ENCODE data around the gene IQCK. TPM values are rescaled to one million over a fixed set of nuclear protein-coding genes. Genes with fewer than 3 reads are reported as not detected.
A peak's percentile ranks its signal among the peaks of the same experiment; 100 is the strongest.
"Not testable (repeated sequence)": the region's sequence is repeated elsewhere in the genome, so short reads cannot be mapped to it uniquely, and the experiment has no call there.

Gene IQCK
- total RNA-seq = 7.8 and 10.9 TPM in 2 replicates

GRCh38 chr16:19717741-19718623 is at the start of gene IQCK, which contains the start of gene KNOP1:
TSS of gene IQCK (plus strand) at chr16:19718271. CDS start at chr16:19718307, 36 bp downstream.
TSS of gene KNOP1 (minus strand) at chr16:19718227. CDS start at chr16:19715035, 3,192 bp downstream.
- DNase-seq (ENCODE audit: low read depth in 2 of 2) = peak; percentile 94 to 95

- peak in 1 of 2 donors; percentile 7 for DNase-seq (ENCODE audit: low read depth in 2 of 2)
Measured at GRCh38 chr16:19672378-19672777, 45.7 kb upstream of the IQCK start.

- no peak for DNase-seq (ENCODE audit: low read depth in 2 of 2)
Measured at GRCh38 chr16:19674485-19674884, 43.6 kb upstream of the IQCK start.

GRCh38 chr16:19677402-19677801 is 40.7 kb upstream of the IQCK start:
- no peak for DNase-seq (ENCODE audit: low read depth in 2 of 2)

GRCh38 chr16:19678804-19679203 is 39.3 kb upstream of the IQCK start:
- no peak for DNase-seq (ENCODE audit: low read depth in 2 of 2)

GRCh38 chr16:19679281-19679680 is 38.8 kb upstream of the IQCK start:
- not testable (repeated sequence) for DNase-seq (ENCODE audit: low read depth in 2 of 2)

- DNase-seq (ENCODE audit: low read depth in 2 of 2) = peak in 1 of 2 donors; percentile 23
Measured at GRCh38 chr16:19680881-19681340, 37.2 kb upstream of the IQCK start.

- no peak for DNase-seq (ENCODE audit: low read depth in 2 of 2)
Measured at GRCh38 chr16:19681637-19682036, 36.4 kb upstream of the IQCK start.

- no peak for DNase-seq (ENCODE audit: low read depth in 2 of 2)
Measured at GRCh38 chr16:19683453-19684236, 34.4 kb upstream of the IQCK start.

GRCh38 chr16:19685176-19685575 is 32.9 kb upstream of the IQCK start:
- DNase-seq (ENCODE audit: low read depth in 2 of 2) = no peak

- DNase-seq (ENCODE audit: low read depth in 2 of 2) = no peak
Measured at GRCh38 chr16:19687279-19687678, 30.8 kb upstream of the IQCK start.

- DNase-seq (ENCODE audit: low read depth in 2 of 2) = no peak
Measured at GRCh38 chr16:19688396-19689024, 29.6 kb upstream of the IQCK start.

- DNase-seq (ENCODE audit: low read depth in 2 of 2) = no peak
Measured at GRCh38 chr16:19689342-19689741, 28.7 kb upstream of the IQCK start.

GRCh38 chr16:19690196-19690595 is 27.9 kb upstream of the IQCK start:
- peak in 1 of 2 donors; percentile 29 for DNase-seq (ENCODE audit: low read depth in 2 of 2)

- DNase-seq (ENCODE audit: low read depth in 2 of 2) = peak; percentile 46 to 88
Measured at GRCh38 chr16:19691161-19691711, 26.8 kb upstream of the IQCK start.

GRCh38 chr16:19694989-19695388 is 23.1 kb upstream of the IQCK start:
- DNase-seq (ENCODE audit: low read depth in 2 of 2) = no peak

GRCh38 chr16:19696328-19696727 is 21.7 kb upstream of the IQCK start:
- peak; percentile 98 to 99 for DNase-seq (ENCODE audit: low read depth in 2 of 2)

GRCh38 chr16:19696961-19697360 is 21.1 kb upstream of the IQCK start:
- DNase-seq (ENCODE audit: low read depth in 2 of 2) = no peak

GRCh38 chr16:19697756-19698318 is 20.2 kb upstream of the IQCK start:
- DNase-seq (ENCODE audit: low read depth in 2 of 2) = no peak

GRCh38 chr16:19698480-19699465 is 19.3 kb upstream of the IQCK start:
- no peak for DNase-seq (ENCODE audit: low read depth in 2 of 2)
